Subcutaneous abdominal adipose tissue (tissue), 5 donors: ENCODE measurements around the gene TECPR1.

Experiments used
- H3K27ac ChIP-seq: one replicate; pipeline ENCODE4 v1.7.0; 2013; ENCODE audit warnings: low read depth, mild to moderate bottlenecking, inconsistent platforms, low read length, moderate library complexity
- H3K27me3 ChIP-seq, 5 donors: one replicate each; pipeline ENCODE4 v1.7.0; 2013; ENCODE audit warnings: low read length in 5 of 5, inconsistent platforms in 1 of 5; ENCODE audit not compliant: control insufficient read depth in 5 of 5, insufficient read depth in 4 of 5
- H3K36me3 ChIP-seq, 5 donors: one replicate each; pipeline ENCODE4 v1.7.0; 2013; ENCODE audit warnings: low read length in 5 of 5; ENCODE audit not compliant: control insufficient read depth in 5 of 5, insufficient read depth in 5 of 5
- H3K4me1 ChIP-seq, 5 donors: one replicate each; pipeline ENCODE4 v1.7.0; 2013; ENCODE audit warnings: low read length in 5 of 5, mild to moderate bottlenecking in 3 of 5, moderate library complexity in 1 of 5; ENCODE audit not compliant: control insufficient read depth in 5 of 5, insufficient read depth in 5 of 5
- H3K4me3 ChIP-seq, 5 donors: one replicate each; pipeline ENCODE4 v1.7.0; 2013; ENCODE audit warnings: low read length in 5 of 5, low read depth in 1 of 5
- H3K9ac ChIP-seq, 5 donors: one replicate each; pipeline ENCODE4 v1.7.0; 2013; ENCODE audit warnings: low read length in 5 of 5, mild to moderate bottlenecking in 4 of 5, moderate library complexity in 3 of 5
- H3K9me3 ChIP-seq, 5 donors: one replicate each; pipeline ENCODE4 v1.7.0; 2013; ENCODE audit warnings: low read length in 5 of 5; ENCODE audit not compliant: control insufficient read depth in 5 of 5
- donor health status: healthy.
- donor health status: healthy.
- donor health status: healthy.
- donor health status: healthy.
- donor health status: healthy.

Gene TECPR1

GRCh38 chr7:98251601-98252424 lies at the start of gene TECPR1:
TSS of gene TECPR1 (minus strand) at chr7:98252232. CDS start at chr7:98246146, 6,086 bp downstream.
- Histone ChIP-seq H3K9me3 (no peaks in the 10 kb centered on the region), H3K27me3 (no peaks in the 10 kb centered on the region), H3K4me1 (peaks cover 2 to 54% (median 34%) of the 10 kb centered on the region in 5 donors), H3K27ac (peak within 1 kb of the TSS; percentile 76), H3K4me3 (peak within 1 kb of the TSS; percentile 84 to 98 (median 94)), H3K9ac (peak within 1 kb of the TSS; percentile 63 to 89 (median 74)), H3K36me3 (peaks cover 0 to 9% (median 3%) of the 10 kb centered on the region in 5 donors)

- Histone ChIP-seq H3K36me3 (peaks cover 0 to 38% (median 12%) of the 10 kb centered on the region in 5 donors), H3K27me3 (no peaks in the 10 kb centered on the region), H3K27ac (no peak overlapping the region), H3K4me3 (no peak overlapping the region), H3K9me3 (no peaks in the 10 kb centered on the region), H3K4me1 (peaks cover 0 to 5% (median under 1%) of the 10 kb centered on the region in 5 donors), H3K9ac (no peak overlapping the region)
These were observed 48.8 kb upstream of the TECPR1 start for GRCh38 chr7:98300595-98301372.

- Histone ChIP-seq H3K36me3 (peaks cover 0 to 49% (median 30%) of the 10 kb centered on the region in 5 donors), H3K9me3 (no peaks in the 10 kb centered on the region), H3K4me1 (peaks cover 0 to 19% (median 11%) of the 10 kb centered on the region in 5 donors), H3K9ac (no peak overlapping the region), H3K27me3 (no peaks in the 10 kb centered on the region), H3K27ac (no peak overlapping the region), H3K4me3 (no peak overlapping the region)
These were observed 45.7 kb upstream of the TECPR1 start for GRCh38 chr7:98297626-98298286.

- Histone ChIP-seq H3K9ac (no peak overlapping the region), H3K4me1 (peaks cover 0 to 21% (median 11%) of the 10 kb centered on the region in 5 donors), H3K36me3 (peaks cover 0 to 57% (median 39%) of the 10 kb centered on the region in 5 donors), H3K9me3 (no peaks in the 10 kb centered on the region), H3K4me3 (no peak overlapping the region), H3K27me3 (no peaks in the 10 kb centered on the region), H3K27ac (no peak overlapping the region)
These were observed 44.8 kb upstream of the TECPR1 start for GRCh38 chr7:98296833-98297232.

GRCh38 chr7:98295467-98296192 lies 43.6 kb upstream of the TECPR1 start:
- Histone ChIP-seq H3K36me3 (peaks cover 0 to 63% (median 46%) of the 10 kb centered on the region in 5 donors), H3K9ac (peak overlapping the region in 1 of 5 donors; percentile 35), H3K4me1 (peaks cover 0 to 22% (median 11%) of the 10 kb centered on the region in 5 donors), H3K27ac (no peak overlapping the region), H3K4me3 (no peak overlapping the region), H3K9me3 (no peaks in the 10 kb centered on the region), H3K27me3 (no peaks in the 10 kb centered on the region)

GRCh38 chr7:98294798-98295382 lies 42.9 kb upstream of the TECPR1 start:
- H3K27ac ChIP-seq: no peak overlapping the region
- H3K27me3 ChIP-seq: no peaks in the 10 kb centered on the region
- H3K36me3 ChIP-seq: peaks cover 0 to 59% (median 49%) of the 10 kb centered on the region in 5 donors
- no peak overlapping the region for H3K4me3 ChIP-seq
- H3K9ac ChIP-seq: peak overlapping the region in 1 of 5 donors; percentile 35
- no peaks in the 10 kb centered on the region for H3K9me3 ChIP-seq
- H3K4me1 ChIP-seq: peaks cover 0 to 23% (median 11%) of the 10 kb centered on the region in 5 donors

- no peak overlapping the region for H3K9ac ChIP-seq
- H3K4me3 ChIP-seq: no peak overlapping the region
- H3K4me1 ChIP-seq: peaks cover 0 to 29% (median 16%) of the 10 kb centered on the region in 5 donors
- no peaks in the 10 kb centered on the region for H3K27me3 ChIP-seq
- no peaks in the 10 kb centered on the region for H3K9me3 ChIP-seq
- H3K27ac ChIP-seq: no peak overlapping the region
- peaks cover 0 to 61% (median 53%) of the 10 kb centered on the region in 5 donors for H3K36me3 ChIP-seq
These were observed 42.3 kb upstream of the TECPR1 start for GRCh38 chr7:98294326-98294725.

- Histone ChIP-seq H3K27ac (no peak overlapping the region), H3K36me3 (peaks cover 0 to 67% (median 58%) of the 10 kb centered on the region in 5 donors), H3K9me3 (no peaks in the 10 kb centered on the region), H3K27me3 (no peaks in the 10 kb centered on the region), H3K4me3 (no peak overlapping the region), H3K9ac (no peak overlapping the region), H3K4me1 (peaks cover 0 to 34% (median 19%) of the 10 kb centered on the region in 5 donors)
These were observed 41.7 kb upstream of the TECPR1 start for GRCh38 chr7:98293746-98294145.

- peaks cover 0 to 39% (median 24%) of the 10 kb centered on the region in 5 donors for H3K4me1 ChIP-seq
- no peak overlapping the region for H3K27ac ChIP-seq
- no peak overlapping the region for H3K4me3 ChIP-seq
- peaks cover 0 to 72% (median 62%) of the 10 kb centered on the region in 5 donors for H3K36me3 ChIP-seq
- H3K27me3 ChIP-seq: no peaks in the 10 kb centered on the region
- H3K9ac ChIP-seq: no peak overlapping the region
- no peaks in the 10 kb centered on the region for H3K9me3 ChIP-seq
These were observed 41.2 kb upstream of the TECPR1 start for GRCh38 chr7:98293265-98293664.
